Raji (cell line): ENCODE measurements around the gene OGA.

Experiments used
- POLR2A ChIP-seq: IDR thresholded peaks from 2 replicates; pipeline ENCODE4 v1.6.1; 2011; ENCODE audit warnings: low read depth, low read length, control low read depth; ENCODE audit not compliant: insufficient read depth

The OGA gene

DNA sequence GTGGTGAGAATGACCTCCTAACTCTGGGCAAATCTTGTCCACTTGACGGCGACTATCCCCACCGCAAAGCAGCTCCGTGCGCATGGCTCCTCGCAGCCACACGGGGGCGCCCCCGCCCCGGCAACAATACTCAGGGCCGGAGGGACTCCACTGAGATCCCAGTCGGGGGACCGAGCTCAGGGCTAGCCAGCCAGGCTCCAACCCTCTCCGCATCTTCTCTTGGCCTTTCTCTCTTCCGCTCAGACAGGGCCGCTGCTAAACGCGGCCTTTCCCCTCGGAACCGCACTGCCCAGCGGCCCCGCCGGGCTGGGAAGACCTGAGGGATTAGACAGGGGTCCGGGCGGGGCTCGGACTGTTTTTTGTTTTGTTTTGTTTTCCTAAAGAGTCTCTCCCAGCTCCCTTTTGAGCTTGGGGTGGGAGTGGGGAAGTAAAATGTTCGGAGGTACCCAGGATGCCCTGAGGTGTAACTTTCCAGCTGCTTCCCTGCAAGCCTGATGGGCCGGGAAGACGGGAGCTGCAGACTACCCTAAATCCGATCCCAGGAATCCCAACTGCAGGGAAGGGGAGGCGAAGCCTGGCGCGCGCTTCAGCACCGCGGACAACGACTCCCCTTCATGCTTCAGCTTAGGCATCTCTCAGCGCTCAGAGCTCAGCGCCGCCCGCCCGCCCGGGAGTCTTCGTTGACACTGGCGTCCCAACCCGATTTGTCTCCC, 22.7 kb upstream of the OGA start:
- TF ChIP-seq POLR2A = 0 out of 2 replicates have a peak, but pooled peaks have one; percentile 5

DNA sequence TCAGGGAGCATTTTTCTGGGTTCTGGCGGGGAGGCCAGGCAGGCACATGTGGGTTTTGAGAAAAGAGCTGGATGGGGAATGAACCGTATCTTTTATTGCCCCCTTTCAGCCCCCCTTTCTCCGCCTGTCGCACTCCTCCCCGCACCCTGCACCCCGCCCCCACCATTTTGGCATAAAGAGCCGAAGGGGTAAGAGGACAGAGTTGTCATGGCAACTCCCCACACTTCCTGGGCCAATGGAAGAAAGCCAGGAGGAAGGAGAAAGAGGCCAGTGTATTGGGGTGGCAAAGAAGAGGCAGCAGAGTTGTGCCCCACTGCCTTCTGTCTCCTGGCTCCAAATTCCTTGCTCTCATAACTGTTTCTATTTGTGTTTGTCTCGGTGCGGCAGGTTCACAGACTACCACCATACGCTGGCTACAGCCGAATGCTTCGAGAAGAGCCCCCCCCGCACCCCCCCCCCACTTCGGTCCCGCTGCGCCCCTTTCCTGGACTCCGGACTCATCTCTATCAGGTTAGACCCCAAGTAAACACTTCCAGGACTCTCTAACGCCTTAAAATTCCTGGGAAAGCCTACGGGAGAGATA, 21.9 kb upstream of the OGA start:
- TF ChIP-seq POLR2A = no peak

DNA sequence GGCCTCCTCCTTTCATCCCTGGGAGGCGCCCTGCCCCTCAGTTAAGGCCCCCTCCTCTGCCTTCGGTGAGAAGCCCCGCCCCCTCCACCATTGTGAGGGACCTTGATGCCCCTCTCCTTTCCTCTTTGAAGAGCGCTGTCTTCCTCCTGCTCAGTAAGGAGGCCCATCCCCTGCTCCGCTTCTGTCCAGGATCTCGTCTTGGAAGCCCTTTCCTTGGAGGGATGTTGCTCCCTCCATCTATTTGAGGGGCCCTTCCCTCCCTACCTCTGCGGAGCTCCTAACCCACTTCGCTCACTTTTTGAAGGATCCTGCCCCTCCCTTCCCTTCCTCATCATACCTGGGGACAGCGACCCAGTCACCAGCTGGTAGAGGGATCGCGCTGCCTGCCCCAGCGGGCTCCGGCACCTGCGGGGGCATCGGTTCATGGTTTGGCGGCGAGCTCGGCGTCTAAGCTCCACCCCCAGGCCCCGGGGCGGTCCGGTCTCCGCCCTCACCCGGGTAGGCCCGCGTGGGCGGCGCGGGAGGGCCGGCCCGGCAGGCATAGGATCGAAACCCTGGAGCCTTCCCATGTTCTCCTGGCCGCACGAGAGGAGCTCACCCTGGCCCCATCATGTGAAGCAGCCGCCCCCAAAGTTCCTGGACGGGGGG, 21.3 kb upstream of the OGA start:
- TF ChIP-seq POLR2A = no peak

DNA sequence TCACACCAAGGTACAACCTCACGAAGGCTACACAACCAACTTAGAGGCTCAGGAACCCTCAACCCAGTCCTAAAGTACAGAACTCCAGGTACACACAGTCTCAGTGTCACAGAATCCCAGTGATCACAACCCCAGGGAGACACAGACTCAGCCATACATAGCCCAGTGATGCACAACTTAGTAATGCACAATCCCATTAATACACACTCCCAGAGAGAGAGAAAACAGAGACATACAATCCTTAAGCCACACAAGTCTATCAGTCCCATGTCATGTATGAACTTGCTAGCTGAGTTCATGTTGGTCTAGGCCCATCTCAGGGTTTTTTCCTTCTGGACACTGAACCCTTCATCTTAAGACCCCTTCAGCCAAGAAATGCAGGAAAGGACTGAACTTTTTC, 20.8 kb upstream of the OGA start:
- no peak for TF ChIP-seq POLR2A

DNA sequence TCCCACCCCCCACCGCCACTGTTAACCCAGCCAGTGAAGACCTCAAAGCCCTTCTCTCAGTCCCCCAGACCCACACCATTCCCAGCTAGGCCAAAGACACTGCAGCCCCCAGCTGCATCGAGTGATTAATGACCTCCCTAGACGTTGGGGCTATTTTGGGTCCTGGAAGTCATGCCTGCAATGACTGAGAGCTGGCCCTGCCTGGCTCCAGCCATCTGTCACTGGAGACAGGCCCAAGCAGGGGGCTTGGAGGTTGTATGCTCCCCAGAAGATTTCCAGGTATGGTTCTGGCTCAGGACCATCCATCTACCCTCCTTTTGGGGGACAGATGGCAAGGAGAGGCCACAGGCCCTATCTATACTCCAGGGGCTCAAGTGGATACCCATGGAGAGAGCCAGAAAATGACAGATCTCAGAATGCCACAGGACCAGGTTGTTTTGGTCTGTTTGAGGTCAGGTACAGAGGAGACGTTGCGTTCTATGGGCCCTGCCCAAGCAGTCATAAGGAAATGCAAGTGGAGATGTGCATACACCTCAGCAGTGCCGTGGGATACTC, 20.2 kb upstream of the OGA start:
- no peak for TF ChIP-seq POLR2A

DNA sequence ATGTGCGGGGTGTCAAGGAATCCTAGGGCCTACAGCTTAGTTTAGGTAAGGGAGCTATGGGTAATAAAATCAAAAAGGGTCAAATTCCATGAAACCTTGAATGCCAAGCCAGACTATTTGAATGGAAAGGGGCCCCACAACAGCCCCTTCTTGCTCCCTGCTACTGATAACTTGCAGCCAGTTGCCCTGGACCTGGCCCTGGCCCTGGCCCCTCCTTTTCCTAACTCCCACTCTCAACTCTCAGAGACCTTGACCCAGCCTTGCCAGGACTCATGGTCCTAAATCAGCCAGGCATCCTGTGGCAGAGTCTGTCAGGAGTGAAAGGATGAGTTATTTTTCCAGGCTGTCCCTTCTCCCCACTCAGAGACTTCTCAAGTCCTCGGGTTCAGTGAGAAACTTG, 19.5 kb upstream of the OGA start:
- no peak for TF ChIP-seq POLR2A

DNA sequence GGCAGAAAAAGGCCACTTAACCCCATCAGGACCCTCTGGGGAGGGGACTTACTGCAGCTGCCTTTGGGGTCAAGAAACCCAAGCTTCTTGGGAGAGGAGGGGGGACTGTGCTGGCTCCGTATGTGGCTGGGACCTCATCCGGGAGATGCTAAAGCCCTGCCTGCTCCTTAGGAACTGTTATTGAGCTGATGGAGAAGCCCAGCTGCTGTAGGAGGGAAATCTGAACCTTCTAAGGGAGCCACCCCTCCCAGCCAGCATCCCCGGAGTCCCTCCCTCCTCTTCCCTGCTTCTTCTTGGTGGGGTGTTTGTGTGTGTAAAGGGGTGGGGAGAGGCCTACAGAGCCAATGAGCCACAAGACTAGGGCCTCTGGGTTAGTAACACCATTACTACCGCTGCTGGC, 17.1 kb upstream of the OGA start:
- no peak for TF ChIP-seq POLR2A

DNA sequence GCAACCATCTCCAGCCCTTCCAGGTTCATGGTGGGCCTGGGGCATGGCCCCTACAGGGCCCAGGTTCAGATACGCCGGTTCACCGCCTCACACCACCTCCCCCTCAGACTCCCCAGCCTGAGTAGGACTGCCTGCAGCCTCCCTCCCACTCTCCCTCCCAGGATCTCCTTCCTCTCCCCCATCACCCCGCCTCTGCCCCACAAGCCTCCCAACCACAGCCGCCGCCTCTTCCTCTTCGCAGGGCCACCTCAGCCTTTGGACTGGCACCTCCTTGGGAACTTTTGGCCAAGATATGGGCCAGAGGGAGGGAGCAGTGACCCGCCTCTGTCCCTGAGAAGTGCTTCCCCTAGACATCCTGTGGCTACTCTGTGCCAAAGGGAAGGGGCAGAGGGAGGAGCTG, 16.1 kb upstream of the OGA start:
- TF ChIP-seq POLR2A = no peak

DNA sequence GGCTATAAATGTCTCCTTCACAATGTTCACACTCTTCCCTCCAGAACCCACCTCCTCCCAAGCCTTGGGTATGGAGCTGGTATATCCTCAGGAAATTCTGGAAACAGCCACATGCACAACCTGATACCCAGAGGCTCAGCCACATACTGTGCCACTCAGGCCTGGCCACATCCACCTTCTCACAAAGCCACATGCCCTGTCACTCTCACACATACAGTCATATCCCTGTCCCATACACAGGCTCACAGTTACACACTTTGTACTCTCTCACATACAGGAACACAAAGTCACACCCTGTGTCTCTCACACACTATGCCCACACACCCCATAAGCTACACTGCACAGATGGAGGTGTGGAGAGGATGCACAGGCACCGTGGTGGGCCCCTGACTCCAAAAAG, 15.2 kb upstream of the OGA start:
- no peak for TF ChIP-seq POLR2A

DNA sequence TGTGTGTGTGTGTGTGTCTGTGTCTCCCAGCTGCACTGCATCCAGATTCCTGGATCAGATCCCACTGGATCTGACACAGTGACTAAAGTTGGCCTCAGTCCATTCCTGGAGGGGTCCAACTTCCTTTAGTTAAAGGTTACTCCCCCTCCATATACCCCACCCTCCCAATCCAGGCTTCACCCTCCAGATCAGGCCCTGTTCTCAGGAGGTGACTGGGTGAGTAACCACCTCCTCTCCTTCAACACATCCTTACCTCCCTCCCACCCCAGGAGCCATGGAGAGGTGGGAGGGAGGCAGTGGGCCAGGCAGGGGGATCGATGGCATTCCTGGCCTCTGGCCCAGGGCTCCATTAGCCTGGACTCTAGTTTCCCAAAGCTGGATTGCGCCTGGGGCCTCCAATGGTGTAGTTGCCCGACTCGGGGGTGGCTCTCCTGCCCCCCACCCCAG, 14.1 kb upstream of the OGA start:
- no peak for TF ChIP-seq POLR2A

DNA sequence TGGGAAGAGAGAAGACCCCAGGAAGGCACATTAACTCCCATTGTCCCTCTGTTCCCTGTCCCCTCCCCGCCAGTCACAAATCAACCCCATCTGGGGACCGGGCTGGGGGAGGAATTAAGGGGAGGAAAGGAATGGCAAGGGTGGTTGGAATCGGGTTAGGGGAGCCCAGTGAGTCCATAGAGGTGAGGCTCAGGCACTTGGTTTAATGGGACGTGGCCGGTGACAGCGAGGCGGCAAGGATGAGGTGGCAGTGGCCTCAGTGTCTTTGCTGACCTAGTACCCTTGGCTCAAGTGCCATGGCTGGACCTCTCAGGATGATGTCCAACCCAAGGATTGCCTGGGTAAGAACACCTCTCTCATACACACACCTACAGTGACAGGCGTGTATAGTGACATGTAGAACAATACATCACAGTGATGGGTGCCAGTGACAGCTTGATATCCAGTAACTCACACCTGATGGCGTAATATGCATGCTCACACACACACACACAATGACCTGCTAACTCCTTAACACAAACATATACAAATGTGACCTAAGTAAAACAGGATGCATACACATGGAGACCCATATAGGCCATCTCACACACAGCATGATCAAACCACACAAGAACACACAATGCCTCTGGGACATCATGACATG, 13.0 kb upstream of the OGA start:
- no peak for TF ChIP-seq POLR2A

DNA sequence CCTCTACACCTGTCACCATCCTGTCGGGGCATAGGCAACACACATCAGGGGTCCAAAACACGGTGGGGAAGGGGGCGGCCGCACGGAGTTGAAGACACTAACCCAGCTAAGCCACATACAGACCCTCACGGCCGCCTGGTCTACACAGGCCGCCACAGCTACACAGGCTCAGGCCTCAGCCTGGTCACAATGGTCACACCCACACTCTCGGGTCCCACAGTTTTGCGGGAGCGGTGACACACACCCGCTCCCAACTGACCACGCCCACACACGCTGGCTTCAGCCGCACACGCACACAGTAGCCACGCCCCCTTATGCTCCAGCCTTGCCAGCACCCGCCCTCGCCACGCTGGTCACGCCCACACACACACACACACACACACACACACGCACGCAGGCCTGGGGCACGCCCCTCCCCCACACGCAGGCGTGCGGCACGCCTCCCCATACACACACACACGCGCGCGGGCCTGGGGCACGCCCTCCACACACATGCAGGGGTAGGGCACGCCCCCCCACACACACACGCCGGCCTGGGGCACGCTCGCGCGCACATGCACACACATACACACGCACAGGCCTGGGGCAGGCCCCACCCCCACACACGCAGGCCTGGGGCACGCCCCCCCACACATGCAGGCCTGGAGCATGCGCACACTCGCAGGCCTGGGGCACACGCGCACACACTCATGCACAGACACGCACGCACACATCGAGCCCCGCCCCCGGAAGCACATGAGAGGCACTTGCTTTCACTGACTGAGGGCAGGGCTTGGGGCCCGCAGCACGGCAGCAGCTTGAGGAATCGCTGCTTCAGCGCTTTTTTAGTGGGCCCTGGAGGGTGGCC, 12.3 kb upstream of the OGA start:
- peak; percentile 24 for TF ChIP-seq POLR2A

DNA sequence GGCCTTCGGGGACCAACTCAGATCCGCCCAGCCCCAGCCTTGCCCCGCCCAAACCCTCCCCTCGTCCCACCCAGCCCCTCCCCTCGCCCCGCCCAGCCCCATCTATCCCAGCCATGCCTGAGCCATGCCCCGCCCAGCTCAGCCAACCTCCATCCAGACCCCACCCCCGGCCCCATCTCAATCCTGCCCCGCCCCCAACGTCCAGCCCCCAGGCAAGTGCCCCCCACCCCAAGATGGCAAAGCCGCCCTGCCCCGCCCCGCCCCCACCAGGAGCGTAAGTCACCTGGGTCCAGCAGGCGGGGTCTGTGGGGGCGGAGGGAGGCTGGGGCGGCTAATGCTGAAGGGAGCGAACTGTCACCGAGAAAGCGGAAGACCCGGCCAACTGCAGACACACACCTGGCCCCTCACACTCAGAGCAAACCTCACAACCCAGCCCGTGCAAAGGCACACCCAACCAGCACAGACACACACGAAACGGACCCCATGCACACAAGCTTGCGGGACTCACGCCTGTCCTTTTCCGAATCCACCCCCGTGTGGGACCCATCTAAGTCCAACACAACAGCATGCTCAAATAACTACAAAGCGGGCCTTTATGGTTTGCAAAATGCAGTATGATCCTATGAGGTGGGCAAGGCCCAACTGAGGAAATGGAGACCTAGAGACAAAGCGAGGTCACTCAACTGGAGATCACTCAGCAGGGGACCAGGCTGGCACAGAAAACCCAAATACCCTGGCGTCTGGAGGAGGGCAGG, 11.5 kb upstream of the OGA start:
- peak; percentile 50 for TF ChIP-seq POLR2A
